OCI-LY1 (cell line): Measurements from ENCODE around the gene ASAP3.

ENCODE experiments used
- H2AFZ ChIP-seq: fragments of 200-600 bp; sonication (generic), shearing (Covaris generic); 2 replicates; pipeline ENCODE4 v1.6.0; 2014; ENCODE audit warnings: antibody characterized with exemption, mild to moderate bottlenecking, low read length
- H3F3A ChIP-seq: fragments of 200-600 bp; sonication (generic), shearing (Covaris generic); 2 replicates; pipeline ENCODE4 v1.6.0; 2014; ENCODE audit warnings: mild to moderate bottlenecking, antibody characterized with exemption, low read length, moderate library complexity; ENCODE audit not compliant: insufficient read depth
- H3K27ac ChIP-seq: fragments of 200-600 bp; sonication (generic); 2 replicates; pipeline ENCODE4 v1.5.1; 2014; ENCODE audit warnings: low read length, mixed run types, mild to moderate bottlenecking, low read depth; ENCODE audit not compliant: poor library complexity, severe bottlenecking
- H3K27me3 ChIP-seq: fragments of 200-600 bp; sonication (generic); 2 replicates; pipeline ENCODE4 v1.6.0; 2014; ENCODE audit warnings: antibody characterized with exemption, mild to moderate bottlenecking, low read length, moderate library complexity; ENCODE audit not compliant: insufficient read depth
- H3K36me3 ChIP-seq: fragments of 200-600 bp; sonication (generic); 2 replicates; pipeline ENCODE4 v1.6.1; 2014; ENCODE audit warnings: mild to moderate bottlenecking, antibody characterized with exemption, low read length, moderate library complexity, mixed read lengths; ENCODE audit not compliant: insufficient read depth
- H3K4me1 ChIP-seq: fragments of 200-600 bp; sonication (generic); 2 replicates; pipeline ENCODE4 v1.5.1; 2014; ENCODE audit warnings: mild to moderate bottlenecking, low read length, moderate library complexity; ENCODE audit not compliant: insufficient read depth, severe bottlenecking
- H3K4me2 ChIP-seq: fragments of 200-600 bp; sonication (generic), shearing (Covaris generic); 2 replicates; pipeline ENCODE4 v1.6.1; 2014; ENCODE audit warnings: low read length
- H3K4me3 ChIP-seq: fragments of 200-600 bp; sonication (generic); 2 replicates; pipeline ENCODE4 v1.5.1; 2014; ENCODE audit warnings: low read length, low read depth, mild to moderate bottlenecking, mixed read lengths; ENCODE audit not compliant: poor library complexity, severe bottlenecking
- H3K79me2 ChIP-seq: fragments of 200-600 bp; shearing (Covaris generic); 2 replicates; pipeline ENCODE4 v1.6.1; 2016; ENCODE audit warnings: mixed run types, low read length, mixed read lengths; ENCODE audit not compliant: insufficient read depth
- H3K9ac ChIP-seq: fragments of 200-600 bp; sonication (generic), shearing (Covaris generic); 2 replicates; pipeline ENCODE4 v1.6.1; 2014; ENCODE audit warnings: mild to moderate bottlenecking, low read length, mixed read lengths
- H3K9me2 ChIP-seq: fragments of 200-600 bp; sonication (generic), shearing (Covaris generic); 2 replicates; pipeline ENCODE4 v1.6.1; 2014; ENCODE audit warnings: low read depth, mild to moderate bottlenecking, low read length, mixed read lengths
- H3K9me3 ChIP-seq: fragments of 200-600 bp; shearing (Covaris generic); 2 replicates; pipeline ENCODE4 v1.6.1; 2014; ENCODE audit warnings: low read length, mixed read lengths
- H4K20me1 ChIP-seq: fragments of 200-600 bp; sonication (generic), shearing (Covaris generic); 2 replicates; pipeline ENCODE4 v1.6.0; 2016; ENCODE audit warnings: mild to moderate bottlenecking, low read length; ENCODE audit not compliant: insufficient read depth
- EZH2 ChIP-seq: fragments of 200-600 bp; sonication (generic), shearing (Covaris generic); IDR thresholded peaks from 2 replicates; pipeline ENCODE4 v1.8.0; 2017; ENCODE audit warnings: borderline replicate concordance, mixed run types, mild to moderate bottlenecking, antibody characterized with exemption, low read length, moderate library complexity, mixed read lengths
- TF ChIP-seq, protein P1 (sequence below): fragments of 200-600 bp; sonication (generic), shearing (Covaris generic); IDR thresholded peaks from 2 replicates; pipeline ENCODE4 v1.5.1; 2017; ENCODE audit warnings: mild to moderate bottlenecking, antibody characterized with exemption, low read length, moderate library complexity, mixed read lengths

Gene ASAP3

GRCh38 chr1:23483321-23484252 lies at the start of gene ASAP3:
Gene ASAP3, minus strand, starts transcription at chr1:23484179. Its CDS starts 46 bp downstream, at chr1:23484133.
- H3K36me3 ChIP-seq = no peaks in the 10 kb centered on the region
- no peaks in the 10 kb centered on the region for H3K9me3 ChIP-seq
- H3K4me2 ChIP-seq = peak within 1 kb of the TSS; percentile 57
- peaks cover 21% of the 10 kb centered on the region for H3K4me1 ChIP-seq
- TF ChIP-seq, protein P1, sequence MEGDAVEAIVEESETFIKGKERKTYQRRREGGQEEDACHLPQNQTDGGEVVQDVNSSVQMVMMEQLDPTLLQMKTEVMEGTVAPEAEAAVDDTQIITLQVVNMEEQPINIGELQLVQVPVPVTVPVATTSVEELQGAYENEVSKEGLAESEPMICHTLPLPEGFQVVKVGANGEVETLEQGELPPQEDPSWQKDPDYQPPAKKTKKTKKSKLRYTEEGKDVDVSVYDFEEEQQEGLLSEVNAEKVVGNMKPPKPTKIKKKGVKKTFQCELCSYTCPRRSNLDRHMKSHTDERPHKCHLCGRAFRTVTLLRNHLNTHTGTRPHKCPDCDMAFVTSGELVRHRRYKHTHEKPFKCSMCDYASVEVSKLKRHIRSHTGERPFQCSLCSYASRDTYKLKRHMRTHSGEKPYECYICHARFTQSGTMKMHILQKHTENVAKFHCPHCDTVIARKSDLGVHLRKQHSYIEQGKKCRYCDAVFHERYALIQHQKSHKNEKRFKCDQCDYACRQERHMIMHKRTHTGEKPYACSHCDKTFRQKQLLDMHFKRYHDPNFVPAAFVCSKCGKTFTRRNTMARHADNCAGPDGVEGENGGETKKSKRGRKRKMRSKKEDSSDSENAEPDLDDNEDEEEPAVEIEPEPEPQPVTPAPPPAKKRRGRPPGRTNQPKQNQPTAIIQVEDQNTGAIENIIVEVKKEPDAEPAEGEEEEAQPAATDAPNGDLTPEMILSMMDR = 0 out of 2 replicates have a peak, but pooled peaks have one; percentile 19
- no peak for TF ChIP-seq EZH2
- peak within 1 kb of the TSS; percentile 62 for H3K4me3 ChIP-seq
- H2AFZ ChIP-seq = peak within 1 kb of the TSS; percentile 78; the same call in 1 of the 2 replicates
- no peaks in the 10 kb centered on the region for H3K27me3 ChIP-seq
- H4K20me1 ChIP-seq = no peaks in the 10 kb centered on the region
- H3K79me2 ChIP-seq = no peaks in the 10 kb centered on the region
- H3K27ac ChIP-seq = no peak within 1 kb of the TSS
- peak within 1 kb of the TSS; percentile 56 for H3K9ac ChIP-seq
- no peaks in the 10 kb centered on the region for H3F3A ChIP-seq
- no peaks in the 10 kb centered on the region for H3K9me2 ChIP-seq

- TF ChIP-seq, protein P1 = no peak
- no peak for TF ChIP-seq EZH2
- H3K27me3 ChIP-seq = no peaks in the 10 kb centered on the region
- peaks cover 15% of the 10 kb centered on the region; the same call in 1 of the 2 replicates for H3K79me2 ChIP-seq
- peaks cover 48% of the 10 kb centered on the region for H3K4me1 ChIP-seq
- peak overlapping the region; percentile 15; the same call in 1 of the 2 replicates for H2AFZ ChIP-seq
- H3K9ac ChIP-seq = 0 out of 2 replicates have a peak overlapping the region, but pooled peaks have one; percentile 20
- H3F3A ChIP-seq = no peaks in the 10 kb centered on the region; the same call in 1 of the 2 replicates
- H3K36me3 ChIP-seq = no peaks in the 10 kb centered on the region
- no peak overlapping the region for H3K4me3 ChIP-seq
- peak overlapping the region; percentile 67 for H3K27ac ChIP-seq
- no peaks in the 10 kb centered on the region for H4K20me1 ChIP-seq
- no peaks in the 10 kb centered on the region for H3K9me2 ChIP-seq
- no peaks in the 10 kb centered on the region for H3K9me3 ChIP-seq
- peak overlapping the region; percentile 20; the same call in 1 of the 2 replicates for H3K4me2 ChIP-seq
Measured at GRCh38 chr1:23533246-23534023, 49.5 kb upstream of the ASAP3 start.

- no peaks in the 10 kb centered on the region for H3K9me2 ChIP-seq
- H3K27ac ChIP-seq = peak overlapping the region; percentile 67
- peak overlapping the region; percentile 84 for H3K4me2 ChIP-seq
- TF ChIP-seq, protein P1 = no peak
- no peak for TF ChIP-seq EZH2
- no peaks in the 10 kb centered on the region for H4K20me1 ChIP-seq
- no peak overlapping the region for H2AFZ ChIP-seq
- peaks cover 57% of the 10 kb centered on the region for H3K4me1 ChIP-seq
- H3K36me3 ChIP-seq = peaks cover 9% of the 10 kb centered on the region; the same call in 1 of the 2 replicates
- H3K9ac ChIP-seq = peak overlapping the region; percentile 75
- H3F3A ChIP-seq = no peaks in the 10 kb centered on the region; the same call in 1 of the 2 replicates
- peaks cover 28% of the 10 kb centered on the region for H3K79me2 ChIP-seq
- H3K4me3 ChIP-seq = peak overlapping the region; percentile 91
- no peaks in the 10 kb centered on the region for H3K27me3 ChIP-seq
- H3K9me3 ChIP-seq = no peaks in the 10 kb centered on the region
Measured at GRCh38 chr1:23531562-23532094, 47.6 kb upstream of the ASAP3 start.
